ENCODE results near the gene C2CD3. TPM values are rescaled to one million over a fixed set of nuclear protein-coding genes. Genes with fewer than 3 reads are reported as not detected.

C2CD3 gene
- polyA plus RNA-seq, 1 experiment, result 10.3 TPM

GRCh38 chr11:74023276-74023675 is 147.5 kb downstream of the C2CD3 start:
- CTCF ChIA-PET, result no interaction called here

GRCh38 chr11:74022546-74022945 is 148.3 kb downstream of the C2CD3 start:
- DNase-seq (ENCODE audit: low read depth), result no peak
- H3K4me3 ChIP-seq (ENCODE audit: low read depth, low read length), result no peak overlapping the region
- H3K36me3 ChIP-seq (ENCODE audit: control insufficient read depth, insufficient read depth, low read length), result peaks cover 2% of the 10 kb centered on the region
- no peaks in the 10 kb centered on the region for H3K27me3 ChIP-seq (ENCODE audit: control insufficient read depth, insufficient read depth, low read length)
- no peak for TF ChIP-seq CTCF (IDR thresholded peaks at IDR 0.05; ENCODE audit: insufficient read depth, low read depth, low read length)
- POLR2A ChIA-PET, result no interaction called here
- CTCF ChIA-PET, result no interaction called here

More at GRCh38 chr11:74023276-74023675, 147.5 kb downstream of the C2CD3 start:
- DNase-seq (ENCODE audit: low read depth), result no peak
- H3K36me3 ChIP-seq (ENCODE audit: control insufficient read depth, insufficient read depth, low read length), result peaks cover 2% of the 10 kb centered on the region
- no peaks in the 10 kb centered on the region for H3K27me3 ChIP-seq (ENCODE audit: control insufficient read depth, insufficient read depth, low read length)
- TF ChIP-seq CTCF (IDR thresholded peaks at IDR 0.05; ENCODE audit: insufficient read depth, low read depth, low read length), result no peak
- no peak overlapping the region for H3K4me3 ChIP-seq (ENCODE audit: low read depth, low read length)
- POLR2A ChIA-PET, result no interaction called here

GRCh38 chr11:74021998-74022397 is 148.8 kb downstream of the C2CD3 start:
- ChIA-PET POLR2A (no interaction called here), CTCF (no interaction called here)
- peaks cover 2% of the 10 kb centered on the region for H3K36me3 ChIP-seq (ENCODE audit: control insufficient read depth, insufficient read depth, low read length)
- H3K27me3 ChIP-seq (ENCODE audit: control insufficient read depth, insufficient read depth, low read length), result no peaks in the 10 kb centered on the region
- no peak for DNase-seq (ENCODE audit: low read depth)
- H3K4me3 ChIP-seq (ENCODE audit: low read depth, low read length), result no peak overlapping the region
- TF ChIP-seq CTCF (IDR thresholded peaks at IDR 0.05; ENCODE audit: insufficient read depth, low read depth, low read length), result no peak

- POLR2A ChIA-PET, result no interaction called here
- Histone ChIP-seq H3K36me3 (ENCODE audit: control insufficient read depth, insufficient read depth, low read length) (peaks cover 2% of the 10 kb centered on the region; the same call in 1 of the 2 replicates), H3K27me3 (ENCODE audit: control insufficient read depth, insufficient read depth, low read length) (no peaks in the 10 kb centered on the region), H3K4me3 (ENCODE audit: low read depth, low read length) (no peak overlapping the region)
- no peak for TF ChIP-seq CTCF (IDR thresholded peaks at IDR 0.05; ENCODE audit: insufficient read depth, low read depth, low read length)
- CTCF ChIA-PET, result no interaction called here
- DNase-seq (ENCODE audit: low read depth), result no peak
Measured at GRCh38 chr11:74020539-74020938, 150.3 kb downstream of the C2CD3 start.

GRCh38 chr11:74019860-74020259 is 150.9 kb downstream of the C2CD3 start:
- TF ChIP-seq CTCF (IDR thresholded peaks at IDR 0.05; ENCODE audit: insufficient read depth, low read depth, low read length), result no peak
- peaks cover 2% of the 10 kb centered on the region; the same call in 1 of the 2 replicates for H3K36me3 ChIP-seq (ENCODE audit: control insufficient read depth, insufficient read depth, low read length)
- ChIA-PET POLR2A (no interaction called here), CTCF (interaction anchor here (0.6 kb wide), 1 partner anchor 17 kb away, joined by 3 read pairs; no protein-coding TSS in a partner anchor)
- H3K4me3 ChIP-seq (ENCODE audit: low read depth, low read length), result no peak overlapping the region
- no peak for DNase-seq (ENCODE audit: low read depth)
- no peaks in the 10 kb centered on the region for H3K27me3 ChIP-seq (ENCODE audit: control insufficient read depth, insufficient read depth, low read length)
